HG02763 (cell line): ENCODE measurements around the gene INTS11.
"Not testable (repeated sequence)": the region's sequence is repeated elsewhere in the genome, so short reads cannot be mapped to it uniquely, and the experiment has no call there.

ENCODE experiments used
- ATAC-seq: cut with Tn5 transposase; IDR thresholded peaks from one replicate; pipeline ENCODE4 v1.9.1; 2021; ENCODE audit warnings: mild to moderate bottlenecking, moderate library complexity; ENCODE audit not compliant: unreplicated experiment

The INTS11 gene

GRCh38 chr1:1324524-1325287 is at the start of gene INTS11, which contains the start of gene CPTP:
TSS of gene INTS11 (minus strand) at chr1:1324660. CDS start at chr1:1324608, 52 bp downstream.
TSS of gene CPTP (plus strand) at chr1:1324802. CDS start at chr1:1326911, 2,109 bp downstream.
- ATAC-seq: peak; percentile 79

GRCh38 chr1:1373815-1374588 is 49.5 kb upstream of the INTS11 start:
- ATAC-seq: no peak

- no peak for ATAC-seq
These were observed 48.8 kb upstream of the INTS11 start for GRCh38 chr1:1373051-1373814.

DNA sequence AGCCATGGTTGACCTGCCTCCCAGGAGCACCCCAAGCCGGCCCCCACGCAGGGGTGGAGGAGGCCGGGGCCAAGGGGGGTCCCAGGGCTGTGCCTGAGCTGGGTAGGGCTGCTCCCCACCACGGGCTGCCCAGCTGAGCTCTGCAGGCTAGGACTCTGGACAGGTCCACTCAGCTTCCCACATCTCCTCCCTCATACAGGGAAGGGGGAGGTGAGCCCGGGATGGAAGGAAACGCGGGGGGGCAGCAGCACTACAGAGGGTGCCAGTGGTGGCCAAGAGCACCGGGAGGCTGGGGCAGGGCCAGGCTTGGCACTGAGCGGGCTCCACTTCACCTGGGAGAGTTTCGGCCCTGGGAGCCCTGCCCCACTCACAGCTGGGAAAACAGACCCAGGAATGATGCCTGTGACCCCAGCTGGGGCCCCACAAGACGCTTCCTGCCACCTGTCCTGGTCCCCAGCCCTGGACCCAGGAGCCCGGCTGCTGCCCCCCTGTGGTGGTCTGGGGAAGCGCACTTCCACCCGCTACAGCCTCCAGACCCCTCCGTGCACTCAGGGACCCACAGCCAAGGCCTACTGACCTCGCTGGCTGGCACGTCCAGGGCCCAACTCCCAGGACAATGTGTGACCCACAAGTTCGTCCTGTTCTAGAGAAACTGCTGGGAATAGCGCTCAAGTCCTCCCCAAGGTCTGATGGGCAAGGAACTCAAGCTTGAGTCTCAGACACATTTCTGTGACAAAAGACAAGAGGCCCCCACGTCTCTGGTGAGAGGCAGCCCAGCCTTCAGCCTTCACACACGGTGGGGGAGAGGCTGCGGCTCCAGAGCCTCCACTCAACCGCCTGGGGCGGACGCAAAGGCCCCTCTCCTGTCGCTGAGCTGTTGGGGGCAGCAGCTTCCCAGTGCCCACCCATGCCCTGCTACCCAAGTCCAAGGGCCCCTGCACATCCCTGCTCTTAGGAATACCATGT is 47.6 kb upstream of the INTS11 start:
- ATAC-seq: no peak

- no peak for ATAC-seq
These were observed 46.9 kb upstream of the INTS11 start for GRCh38 chr1:1371364-1371745.

GRCh38 chr1:1370771-1371300 is 46.4 kb upstream of the INTS11 start:
- no peak for ATAC-seq

GRCh38 chr1:1370094-1370493 is 45.6 kb upstream of the INTS11 start:
- not testable (repeated sequence) for ATAC-seq

- ATAC-seq: no peak
These were observed 42.9 kb upstream of the INTS11 start for GRCh38 chr1:1367315-1367714.

DNA sequence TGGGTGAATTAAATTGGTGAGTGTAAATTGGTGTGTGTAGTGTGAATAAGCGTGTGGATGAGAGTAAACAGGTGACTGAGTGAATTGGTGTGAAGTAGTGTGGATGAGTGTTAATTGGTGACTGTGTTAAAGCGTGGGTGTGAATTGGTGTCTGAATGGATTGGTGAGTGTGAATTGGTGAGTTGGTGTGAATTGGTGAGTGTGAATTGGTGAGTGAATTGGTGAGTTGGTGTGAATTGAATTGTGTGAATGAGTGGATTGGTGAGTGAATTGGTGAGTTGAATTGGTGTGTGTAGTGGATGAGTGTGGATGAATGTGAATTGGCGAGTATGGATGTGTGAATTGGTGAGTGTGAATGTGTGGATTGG is 42.2 kb upstream of the INTS11 start:
- ATAC-seq: no peak

DNA sequence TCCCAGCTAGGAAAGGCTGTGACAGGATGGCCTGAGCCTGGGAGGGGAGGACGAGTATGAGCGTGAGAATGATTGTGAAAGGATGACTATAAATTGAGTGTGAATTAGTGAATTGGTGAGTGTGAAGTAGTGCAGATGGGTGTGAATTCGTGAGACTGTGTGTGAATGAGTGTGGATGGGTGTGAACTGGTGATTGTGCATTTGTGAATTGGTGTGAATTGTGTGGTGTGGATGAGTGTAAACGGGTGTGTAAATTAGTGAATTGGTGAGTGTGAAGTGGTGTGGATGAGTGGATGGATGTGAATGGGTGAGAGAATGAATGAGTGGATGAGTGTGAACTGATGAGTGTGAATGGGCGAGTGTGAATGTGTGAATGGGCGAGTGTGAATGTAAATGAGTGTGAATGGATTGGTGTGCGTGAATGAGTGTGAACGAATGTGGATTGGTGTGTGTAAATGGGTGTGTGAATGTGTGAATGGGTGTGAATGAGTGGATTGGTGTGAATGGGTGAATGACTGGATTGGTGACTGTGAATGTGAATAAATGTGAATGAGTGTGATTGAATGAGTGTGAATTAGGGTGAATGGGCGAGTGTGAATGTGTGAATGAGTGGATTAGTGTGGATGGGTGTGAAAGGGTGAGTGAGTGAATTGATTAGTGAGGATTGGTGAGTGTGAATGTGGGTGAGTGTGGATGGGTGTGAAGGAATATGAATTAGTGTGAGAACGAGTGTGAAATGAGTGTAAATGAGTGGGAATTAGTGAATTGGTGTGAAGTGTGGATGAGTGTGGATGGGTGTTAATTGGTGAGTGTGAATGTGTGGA is 41.6 kb upstream of the INTS11 start:
- no peak for ATAC-seq

DNA sequence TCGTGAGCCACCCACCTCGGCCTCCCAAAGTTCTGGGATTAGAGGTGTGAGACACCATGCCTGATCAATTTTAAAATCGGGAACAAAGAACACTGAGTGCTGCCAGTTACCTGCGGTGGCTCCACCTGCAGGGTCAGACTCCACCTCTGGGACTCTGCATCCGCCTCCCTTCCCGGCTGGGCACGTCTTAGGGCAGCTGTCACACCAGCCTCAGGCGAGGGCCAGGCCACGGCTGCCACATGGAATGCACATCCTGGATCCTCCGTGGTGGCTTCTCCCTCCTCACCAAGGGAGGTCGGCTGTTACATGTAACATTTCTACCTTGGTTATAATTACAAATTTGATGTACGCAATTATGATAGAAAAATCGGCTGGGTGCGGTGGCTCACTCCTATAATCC is 39.8 kb upstream of the INTS11 start:
- ATAC-seq: no peak

DNA sequence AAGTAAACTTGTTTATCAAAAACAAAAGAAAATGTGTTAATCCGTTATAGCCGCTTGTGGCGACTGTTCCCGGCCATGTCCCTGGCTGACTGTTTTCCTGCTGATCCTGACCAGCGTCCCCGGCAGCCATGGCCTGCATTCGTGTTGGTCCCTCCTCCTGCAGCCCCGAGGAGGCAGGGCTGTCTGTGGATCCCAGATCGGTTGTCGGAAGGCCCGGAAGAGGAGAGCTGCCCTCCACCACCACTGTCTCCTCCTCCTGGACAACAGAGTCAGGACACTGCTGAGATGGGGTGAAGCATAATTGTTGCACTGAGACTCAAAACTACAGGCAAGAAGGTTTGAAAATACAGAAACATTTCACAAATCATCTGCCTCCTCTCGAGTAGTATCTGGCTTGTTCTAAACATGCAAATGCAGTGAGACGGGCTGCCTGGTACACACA is 37.5 kb upstream of the INTS11 start:
- ATAC-seq: no peak

DNA sequence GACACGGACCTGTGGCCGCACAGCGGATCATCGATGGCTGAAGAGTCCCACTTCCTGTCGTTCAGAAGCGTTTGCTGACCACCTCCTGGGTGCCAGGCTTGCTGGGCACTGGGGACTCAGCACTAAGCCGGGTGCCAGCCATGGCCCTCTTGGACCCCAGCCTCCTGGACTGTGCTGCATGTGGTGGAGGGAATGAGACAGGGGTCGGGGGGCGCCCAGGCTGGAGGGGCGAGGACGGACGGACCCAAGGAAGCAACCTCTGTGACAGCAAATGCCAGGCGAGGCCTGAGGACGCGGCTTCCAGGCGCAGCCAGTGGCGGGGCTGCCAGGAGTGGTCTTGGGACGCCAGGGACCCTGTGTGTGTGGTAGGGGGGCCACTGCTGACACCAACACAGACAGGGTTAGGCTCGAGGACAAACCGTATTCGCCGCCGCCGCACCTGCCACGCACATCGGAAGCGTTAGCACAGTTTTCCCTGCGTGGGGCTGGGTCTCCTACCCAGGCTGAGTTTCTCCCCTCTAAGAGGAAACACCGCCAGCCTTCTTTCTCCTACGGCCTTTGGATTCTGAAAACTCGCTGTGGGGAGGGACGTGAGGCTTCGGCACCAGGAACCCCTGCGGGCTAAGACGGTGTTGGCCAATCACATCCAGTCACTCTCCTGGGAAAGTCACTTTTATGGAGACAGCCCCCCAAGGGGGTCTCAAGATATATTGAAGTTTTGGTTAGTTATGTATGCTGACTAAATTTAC is 36.9 kb upstream of the INTS11 start:
- no peak for ATAC-seq

DNA sequence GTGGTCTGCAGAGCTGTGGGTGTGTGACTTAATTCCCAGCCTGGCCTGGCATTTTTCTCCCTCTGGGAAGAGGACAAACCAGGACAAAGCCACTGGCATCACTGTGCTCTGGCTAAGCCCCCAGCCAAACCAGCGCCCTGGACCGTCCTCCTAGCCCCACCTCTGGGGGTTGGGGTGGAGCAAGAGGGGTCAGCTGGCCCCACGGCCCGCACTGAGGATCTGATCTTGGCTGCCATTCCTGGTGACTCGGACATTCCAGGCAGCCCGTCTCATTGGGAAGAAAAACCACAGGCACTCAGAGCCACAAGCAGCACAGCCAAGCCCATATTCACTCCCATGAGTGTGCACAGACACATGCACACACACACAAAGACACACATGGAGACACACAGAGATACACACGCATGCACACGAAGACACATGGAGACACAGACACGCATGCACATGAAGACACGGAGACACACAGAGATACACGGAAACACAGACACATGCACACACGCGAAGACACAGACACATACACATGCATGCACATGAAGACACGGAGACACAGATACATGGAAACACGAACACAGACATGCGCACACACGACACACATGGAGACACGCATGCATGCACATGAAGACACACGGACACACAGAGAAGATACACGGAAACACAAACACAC is 36.2 kb upstream of the INTS11 start:
- no peak for ATAC-seq

GRCh38 chr1:1359664-1360468 is 35.4 kb upstream of the INTS11 start:
- no peak for ATAC-seq

GRCh38 chr1:1359308-1359663 is 34.8 kb upstream of the INTS11 start:
- no peak for ATAC-seq
